HepG2 (cell line): Measurements from ENCODE around the gene INTS1. TPM values are rescaled to one million over a fixed set of nuclear protein-coding genes. Genes with fewer than 3 reads are reported as not detected.

Source experiments
- BCL6 ChIP-seq: IDR thresholded peaks from 2 replicates; pipeline ENCODE4 v1.6.1; 2016; ENCODE audit warnings: missing genetic modification reagents, missing compliant biosample characterization
- CREM ChIP-seq, 2 experiments: sonication (generic) in 1 of 2; formaldehyde crosslinking in 1 of 2; IDR thresholded peaks; 2 replicates each; pipeline versions ENCODE4 v1.4.0 to v1.6.1; 2016 to 2020; ENCODE audit warnings: antibody characterized with exemption in 1 of 2, mild to moderate bottlenecking in 1 of 2, missing genetic modification reagents in 1 of 2
- EZH2 ChIP-seq: conservative IDR thresholded peaks from 2 replicates; pipeline ENCODE4 v1.6.1; 2012; ENCODE audit warnings: mild to moderate bottlenecking, low read depth, low read length, moderate library complexity
- KMT2A ChIP-seq: sonication (generic); formaldehyde crosslinking; IDR thresholded peaks from 2 replicates; pipeline ENCODE4 v1.4.0; 2020; ENCODE audit warnings: missing genetic modification reagents
- NFKB2 ChIP-seq: sonication (generic); formaldehyde crosslinking; IDR thresholded peaks from 2 replicates; pipeline ENCODE4 v1.4.0; 2020; ENCODE audit warnings: missing genetic modification reagents, borderline replicate concordance
- TEAD3 ChIP-seq: optimal IDR thresholded peaks from 2 replicates; pipeline ENCODE3; 2016; ENCODE audit warnings: borderline replicate concordance
- ZFP1 ChIP-seq: IDR thresholded peaks from 2 replicates; pipeline ENCODE4 v1.6.1; 2016
- polyA plus RNA-seq, 8 experiments: library from polyadenylated mRNA; depleted of rRNA in 3 of 8; stranded (reverse) in 7 of 8; unstranded in 1 of 8; fragments of >200 nt; fragmentation: Illumina TruSeq in 4 of 8; extraction: Trizol in 4 of 8; gene quantifications; 2 replicates each; pipeline versions ENCODE4 v1.2.1 to v1.2.3, GENCODE V29; 2011 to 2016; ENCODE audit warnings: low read depth in 4 of 8, missing spikeins in 1 of 8, mixed read lengths in 1 of 8; ENCODE audit not compliant: insufficient read depth in 1 of 8
- total RNA-seq, 5 experiments: library from RNA; depleted of rRNA; stranded (reverse); fragments of >200 nt; fragmentation: Illumina TruSeq; extraction: Trizol; gene quantifications; 2 replicates each; pipeline ENCODE4 v1.2.3, GENCODE V29; 2016; ENCODE audit warnings: low read depth in 1 of 5
- TF ChIP-seq, protein P1 (sequence below): sonication (generic); formaldehyde crosslinking; IDR thresholded peaks from 2 replicates; pipeline ENCODE4 v1.8.0; 2022; ENCODE audit warnings: mild to moderate bottlenecking, missing genetic modification reagents, borderline replicate concordance
- TF ChIP-seq, protein P2 (sequence below): sonication (generic); formaldehyde crosslinking; IDR thresholded peaks from 2 replicates; pipeline ENCODE4 v1.5.1; 2020; ENCODE audit warnings: mild to moderate bottlenecking, moderate library complexity, missing genetic modification reagents
- TF ChIP-seq, protein P3 (sequence below): sonication (generic); formaldehyde crosslinking; IDR thresholded peaks from 2 replicates; pipeline ENCODE4 v1.4.0; 2020; ENCODE audit warnings: missing genetic modification reagents
- TF ChIP-seq, protein P4 (sequence below): sonication (generic); formaldehyde crosslinking; IDR thresholded peaks from 2 replicates; pipeline ENCODE4 v1.5.0; 2020; ENCODE audit warnings: mild to moderate bottlenecking, missing genetic modification reagents
- TF ChIP-seq, protein P5 (sequence below): sonication (generic); formaldehyde crosslinking; IDR thresholded peaks from 2 replicates; pipeline ENCODE4 v1.4.0; 2020; ENCODE audit warnings: mild to moderate bottlenecking, missing genetic modification reagents

INTS1 gene
- total and polyA plus RNA-seq, 2 of the 13 experiments (the other 11 are each of a cell fraction or from before 2014, with no cell fraction given), result 13.7 to 29.0 TPM

DNA sequence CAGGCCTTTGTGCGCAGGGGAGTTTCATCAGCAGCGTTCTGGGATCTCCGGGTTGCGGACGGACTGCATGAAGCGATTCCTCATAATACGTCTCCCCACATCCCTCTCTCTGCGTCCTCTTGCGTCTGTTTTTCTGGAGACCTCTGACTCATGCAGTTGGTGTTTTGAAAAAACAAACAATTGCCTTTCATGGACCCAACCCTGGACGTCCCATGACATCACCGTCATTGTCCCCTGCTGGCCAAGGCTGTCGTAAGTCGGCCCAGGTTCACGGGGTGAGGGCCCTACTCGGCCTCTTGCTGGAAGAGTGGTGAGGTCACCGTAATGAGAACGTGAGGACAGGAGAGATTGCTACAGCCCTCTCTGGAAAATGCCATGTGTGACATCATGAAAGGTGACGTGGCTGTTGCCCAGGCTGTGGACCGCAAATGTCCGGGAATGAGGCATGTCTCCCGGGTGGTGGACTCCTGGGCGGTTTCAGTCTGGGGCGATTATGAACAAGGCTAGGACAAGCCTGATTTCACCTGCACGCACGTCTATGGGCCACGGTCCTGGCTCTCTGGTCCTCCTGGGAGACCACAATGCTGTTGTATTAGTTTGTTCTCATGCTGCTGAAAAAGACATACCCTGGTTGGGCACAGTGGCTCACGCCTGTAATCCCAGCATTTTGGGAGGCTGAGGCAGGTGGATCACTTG is 16.5 kb upstream of the INTS1 start (continued):
- no peak for TF ChIP-seq KMT2A
- peak; percentile 73 for TF ChIP-seq TEAD3 (CRISPR knock-in tag)
- TF ChIP-seq, protein P1, sequence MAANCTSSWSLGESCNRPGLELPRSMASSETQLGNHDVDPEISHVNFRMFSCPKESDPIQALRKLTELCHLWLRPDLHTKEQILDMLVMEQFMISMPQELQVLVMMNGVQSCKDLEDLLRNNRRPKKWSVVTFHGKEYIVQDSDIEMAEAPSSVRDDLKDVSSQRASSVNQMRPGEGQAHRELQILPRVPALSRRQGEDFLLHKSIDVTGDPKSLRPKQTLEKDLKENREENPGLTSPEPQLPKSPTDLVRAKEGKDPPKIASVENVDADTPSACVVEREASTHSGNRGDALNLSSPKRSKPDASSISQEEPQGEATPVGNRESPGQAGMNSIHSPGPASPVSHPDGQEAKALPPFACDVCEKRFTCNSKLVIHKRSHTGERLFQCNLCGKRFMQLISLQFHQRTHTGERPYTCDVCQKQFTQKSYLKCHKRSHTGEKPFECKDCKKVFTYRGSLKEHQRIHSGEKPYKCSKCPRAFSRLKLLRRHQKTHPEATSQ (CRISPR knock-in tag), result no peak
- no peak for TF ChIP-seq NFKB2 (CRISPR knock-in tag)
- TF ChIP-seq CREM (IDR thresholded peaks at IDR 0.05), result peak; percentile 89
- TF ChIP-seq CREM (CRISPR knock-in tag; IDR thresholded peaks at IDR 0.05), result 0 out of 2 replicates have a peak, but pooled peaks have one; percentile 17
- TF ChIP-seq, protein P2, sequence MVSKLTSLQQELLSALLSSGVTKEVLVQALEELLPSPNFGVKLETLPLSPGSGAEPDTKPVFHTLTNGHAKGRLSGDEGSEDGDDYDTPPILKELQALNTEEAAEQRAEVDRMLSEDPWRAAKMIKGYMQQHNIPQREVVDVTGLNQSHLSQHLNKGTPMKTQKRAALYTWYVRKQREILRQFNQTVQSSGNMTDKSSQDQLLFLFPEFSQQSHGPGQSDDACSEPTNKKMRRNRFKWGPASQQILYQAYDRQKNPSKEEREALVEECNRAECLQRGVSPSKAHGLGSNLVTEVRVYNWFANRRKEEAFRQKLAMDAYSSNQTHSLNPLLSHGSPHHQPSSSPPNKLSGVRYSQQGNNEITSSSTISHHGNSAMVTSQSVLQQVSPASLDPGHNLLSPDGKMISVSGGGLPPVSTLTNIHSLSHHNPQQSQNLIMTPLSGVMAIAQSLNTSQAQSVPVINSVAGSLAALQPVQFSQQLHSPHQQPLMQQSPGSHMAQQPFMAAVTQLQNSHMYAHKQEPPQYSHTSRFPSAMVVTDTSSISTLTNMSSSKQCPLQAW (CRISPR knock-in tag), result peak; percentile 81
- TF ChIP-seq BCL6 (CRISPR knock-in tag), result peak; percentile 42; the same call in 1 of the 2 replicates
- TF ChIP-seq, protein P3, sequence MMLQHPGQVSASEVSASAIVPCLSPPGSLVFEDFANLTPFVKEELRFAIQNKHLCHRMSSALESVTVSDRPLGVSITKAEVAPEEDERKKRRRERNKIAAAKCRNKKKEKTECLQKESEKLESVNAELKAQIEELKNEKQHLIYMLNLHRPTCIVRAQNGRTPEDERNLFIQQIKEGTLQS, result peak; percentile 94
- TF ChIP-seq, protein P4, sequence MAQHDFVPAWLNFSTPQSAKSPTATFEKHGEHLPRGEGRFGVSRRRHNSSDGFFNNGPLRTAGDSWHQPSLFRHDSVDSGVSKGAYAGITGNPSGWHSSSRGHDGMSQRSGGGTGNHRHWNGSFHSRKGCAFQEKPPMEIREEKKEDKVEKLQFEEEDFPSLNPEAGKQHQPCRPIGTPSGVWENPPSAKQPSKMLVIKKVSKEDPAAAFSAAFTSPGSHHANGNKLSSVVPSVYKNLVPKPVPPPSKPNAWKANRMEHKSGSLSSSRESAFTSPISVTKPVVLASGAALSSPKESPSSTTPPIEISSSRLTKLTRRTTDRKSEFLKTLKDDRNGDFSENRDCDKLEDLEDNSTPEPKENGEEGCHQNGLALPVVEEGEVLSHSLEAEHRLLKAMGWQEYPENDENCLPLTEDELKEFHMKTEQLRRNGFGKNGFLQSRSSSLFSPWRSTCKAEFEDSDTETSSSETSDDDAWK, result no peak
- TF ChIP-seq, protein P5, sequence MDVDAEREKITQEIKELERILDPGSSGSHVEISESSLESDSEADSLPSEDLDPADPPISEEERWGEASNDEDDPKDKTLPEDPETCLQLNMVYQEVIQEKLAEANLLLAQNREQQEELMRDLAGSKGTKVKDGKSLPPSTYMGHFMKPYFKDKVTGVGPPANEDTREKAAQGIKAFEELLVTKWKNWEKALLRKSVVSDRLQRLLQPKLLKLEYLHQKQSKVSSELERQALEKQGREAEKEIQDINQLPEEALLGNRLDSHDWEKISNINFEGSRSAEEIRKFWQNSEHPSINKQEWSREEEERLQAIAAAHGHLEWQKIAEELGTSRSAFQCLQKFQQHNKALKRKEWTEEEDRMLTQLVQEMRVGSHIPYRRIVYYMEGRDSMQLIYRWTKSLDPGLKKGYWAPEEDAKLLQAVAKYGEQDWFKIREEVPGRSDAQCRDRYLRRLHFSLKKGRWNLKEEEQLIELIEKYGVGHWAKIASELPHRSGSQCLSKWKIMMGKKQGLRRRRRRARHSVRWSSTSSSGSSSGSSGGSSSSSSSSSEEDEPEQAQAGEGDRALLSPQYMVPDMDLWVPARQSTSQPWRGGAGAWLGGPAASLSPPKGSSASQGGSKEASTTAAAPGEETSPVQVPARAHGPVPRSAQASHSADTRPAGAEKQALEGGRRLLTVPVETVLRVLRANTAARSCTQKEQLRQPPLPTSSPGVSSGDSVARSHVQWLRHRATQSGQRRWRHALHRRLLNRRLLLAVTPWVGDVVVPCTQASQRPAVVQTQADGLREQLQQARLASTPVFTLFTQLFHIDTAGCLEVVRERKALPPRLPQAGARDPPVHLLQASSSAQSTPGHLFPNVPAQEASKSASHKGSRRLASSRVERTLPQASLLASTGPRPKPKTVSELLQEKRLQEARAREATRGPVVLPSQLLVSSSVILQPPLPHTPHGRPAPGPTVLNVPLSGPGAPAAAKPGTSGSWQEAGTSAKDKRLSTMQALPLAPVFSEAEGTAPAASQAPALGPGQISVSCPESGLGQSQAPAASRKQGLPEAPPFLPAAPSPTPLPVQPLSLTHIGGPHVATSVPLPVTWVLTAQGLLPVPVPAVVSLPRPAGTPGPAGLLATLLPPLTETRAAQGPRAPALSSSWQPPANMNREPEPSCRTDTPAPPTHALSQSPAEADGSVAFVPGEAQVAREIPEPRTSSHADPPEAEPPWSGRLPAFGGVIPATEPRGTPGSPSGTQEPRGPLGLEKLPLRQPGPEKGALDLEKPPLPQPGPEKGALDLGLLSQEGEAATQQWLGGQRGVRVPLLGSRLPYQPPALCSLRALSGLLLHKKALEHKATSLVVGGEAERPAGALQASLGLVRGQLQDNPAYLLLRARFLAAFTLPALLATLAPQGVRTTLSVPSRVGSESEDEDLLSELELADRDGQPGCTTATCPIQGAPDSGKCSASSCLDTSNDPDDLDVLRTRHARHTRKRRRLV, result peak; percentile 75; the same call in 1 of the 2 replicates
- no peak for TF ChIP-seq EZH2
- 0 out of 2 replicates have a peak, but pooled peaks have one; percentile 28 for TF ChIP-seq ZFP1 (CRISPR knock-in tag)
